ENCODE results near the gene EPS15.
"Not testable (repeated sequence)": the region's sequence is repeated elsewhere in the genome, so short reads cannot be mapped to it uniquely, and the experiment has no call there.

The EPS15 gene

DNA sequence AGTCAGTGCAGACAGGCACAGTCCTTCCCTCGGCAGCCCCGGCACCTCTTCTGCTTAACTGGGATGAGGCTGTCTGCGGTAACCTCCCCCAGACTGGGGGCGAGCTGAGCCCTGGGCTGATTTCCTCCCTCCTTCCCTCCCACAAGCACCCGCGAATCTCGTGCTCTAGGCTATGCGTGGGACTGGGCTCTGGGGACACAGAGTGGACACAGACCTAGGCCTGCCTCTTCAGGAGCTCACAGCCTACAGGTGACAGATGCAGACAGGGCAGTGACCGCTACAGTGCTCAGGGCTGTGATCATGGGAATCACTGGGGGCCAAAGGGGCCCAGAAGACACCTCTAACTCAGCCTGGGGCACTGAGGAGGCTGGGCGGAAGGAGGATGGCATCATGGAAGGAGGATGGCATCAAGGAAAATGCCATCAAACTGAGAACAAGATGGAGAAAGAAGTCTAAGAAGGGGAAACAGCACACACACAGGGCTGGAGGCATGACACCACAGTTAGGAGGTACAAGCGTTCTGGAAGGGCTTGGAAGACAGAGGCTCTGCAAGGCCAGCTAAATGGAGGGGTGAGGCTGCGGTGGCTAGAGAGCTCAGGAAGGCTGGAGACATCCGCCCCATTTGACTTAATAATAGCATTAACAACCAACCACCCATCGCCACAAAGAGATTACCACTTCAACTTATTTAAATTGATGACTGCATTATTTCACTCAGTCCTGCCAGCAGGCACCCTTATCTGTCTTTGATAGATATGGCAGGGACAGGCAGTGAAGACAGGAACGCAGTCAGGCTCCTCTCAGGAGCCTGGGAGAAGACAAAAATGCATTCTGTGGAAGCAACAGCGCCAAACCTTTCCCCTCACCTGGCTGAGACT lies 192.9 kb downstream of the EPS15 start:
- no peak for DNase-seq (ENCODE audit: low read depth, low spot score)
- in situ Hi-C loops (cut with HindIII; ENCODE audit: low sequenced_read_pairs), result no loop called here

GRCh38 chr1:51325391-51325790 lies 193.7 kb downstream of the EPS15 start:
- in situ Hi-C loops (cut with HindIII; ENCODE audit: low sequenced_read_pairs), result no loop called here
- DNase-seq (ENCODE audit: low read depth, low spot score), result no peak
- H3K4me3 ChIP-seq (ENCODE audit: low read depth, low read length), result no peak overlapping the region
- TF ChIP-seq CTCF (IDR thresholded peaks at IDR 0.05; ENCODE audit: low read depth, low read length), result no peak

More for the DNA sequence above, 192.9 kb downstream of the EPS15 start:
- TF ChIP-seq CTCF (IDR thresholded peaks at IDR 0.05; ENCODE audit: low read depth, low read length), result no peak
- H3K4me3 ChIP-seq (ENCODE audit: low read depth, low read length), result no peak overlapping the region

DNA sequence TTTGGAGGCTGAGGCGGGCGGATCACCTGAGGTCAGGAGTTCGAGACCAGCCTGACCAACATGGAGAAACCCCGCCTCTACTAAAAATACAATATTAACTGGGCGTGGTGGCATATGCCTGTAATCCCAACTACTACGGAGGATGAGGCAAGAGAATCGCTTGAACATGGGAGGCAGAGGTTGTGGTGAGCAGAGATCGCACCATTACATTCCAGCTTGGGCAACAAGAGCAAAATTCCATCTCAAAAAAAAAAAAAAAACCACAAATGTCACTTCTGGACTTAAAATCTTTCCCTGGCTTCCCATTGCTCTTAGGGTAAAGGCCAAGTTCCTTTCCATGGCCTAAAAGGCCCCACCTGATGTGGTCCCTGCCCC lies 194.1 kb downstream of the EPS15 start:
- in situ Hi-C loops (cut with HindIII; ENCODE audit: low sequenced_read_pairs); DNase-seq (ENCODE audit: low read depth, low spot score): not testable (repeated sequence)

GRCh38 chr1:51324251-51325010 lies 194.6 kb downstream of the EPS15 start:
- no peak for TF ChIP-seq CTCF (IDR thresholded peaks at IDR 0.05; ENCODE audit: low read depth, low read length)
- no peak for DNase-seq (ENCODE audit: low read depth, low spot score)
- H3K4me3 ChIP-seq (ENCODE audit: low read depth, low read length), result no peak overlapping the region
- in situ Hi-C loops (cut with HindIII; ENCODE audit: low sequenced_read_pairs), result no loop called here

More for the DNA sequence above, 194.1 kb downstream of the EPS15 start:
- not testable (repeated sequence) for H3K4me3 ChIP-seq (ENCODE audit: low read depth, low read length)

DNA sequence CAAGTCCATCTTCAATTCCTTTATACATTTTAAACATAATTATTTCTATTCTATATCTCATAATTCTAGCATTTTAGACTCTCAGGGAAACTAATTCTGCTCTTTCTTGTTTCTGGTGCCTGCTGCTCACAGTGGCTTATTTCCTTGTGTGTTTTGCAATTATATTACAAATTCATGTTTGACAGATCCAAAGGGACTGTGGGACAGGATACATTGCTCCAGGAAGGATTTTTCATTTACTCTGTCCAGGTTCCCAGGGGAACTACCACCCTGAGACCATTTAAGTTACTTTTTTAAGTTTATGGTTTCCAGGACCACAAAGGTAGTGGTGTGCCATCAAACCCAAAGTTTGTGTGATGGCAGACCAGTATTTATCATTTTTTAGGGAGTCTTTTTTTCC lies 195.3 kb downstream of the EPS15 start:
- no peak for TF ChIP-seq CTCF (IDR thresholded peaks at IDR 0.05; ENCODE audit: low read depth, low read length)
- H3K4me3 ChIP-seq (ENCODE audit: low read depth, low read length), result no peak overlapping the region
- DNase-seq (ENCODE audit: low read depth, low spot score), result no peak
- in situ Hi-C loops (cut with HindIII; ENCODE audit: low sequenced_read_pairs), result no loop called here

DNA sequence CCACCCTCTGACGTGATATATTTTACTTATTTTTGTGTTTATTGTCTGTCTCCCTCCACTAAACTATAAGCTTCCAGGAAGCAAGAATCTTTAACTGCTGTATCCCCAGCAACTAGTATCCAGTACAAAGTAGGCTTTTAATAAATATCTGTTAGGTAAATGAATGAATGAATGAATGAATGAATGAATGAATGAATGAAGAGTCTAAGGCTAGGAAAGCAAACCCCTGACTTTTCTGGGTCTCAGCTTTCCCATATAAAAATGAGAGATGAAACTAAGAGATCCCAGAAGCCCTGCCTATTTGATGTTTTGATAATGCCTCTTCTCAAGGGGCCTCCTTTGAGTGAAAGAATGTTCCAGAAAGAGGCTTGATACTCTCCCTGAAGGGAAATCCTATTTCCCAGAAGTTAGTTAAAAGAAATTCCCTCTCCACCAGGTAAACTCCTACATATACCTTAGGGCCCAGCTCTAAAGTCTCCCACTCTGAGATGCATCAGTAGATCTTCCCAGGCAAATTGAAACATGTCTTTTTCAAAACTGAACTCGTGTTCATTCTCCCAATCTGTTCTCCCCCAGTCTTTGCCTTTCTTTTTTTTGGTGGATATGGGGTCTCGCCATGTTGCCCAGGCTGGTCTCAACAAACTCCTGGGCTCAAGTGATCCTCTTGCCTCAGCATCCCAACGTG lies 196.5 kb downstream of the EPS15 start:
- H3K4me3 ChIP-seq (ENCODE audit: low read depth, low read length), result no peak overlapping the region
- in situ Hi-C loops (cut with HindIII; ENCODE audit: low sequenced_read_pairs), result no loop called here
- no peak for TF ChIP-seq CTCF (IDR thresholded peaks at IDR 0.05; ENCODE audit: low read depth, low read length)
- DNase-seq (ENCODE audit: low read depth, low spot score), result no peak

All from astrocyte of the spinal cord (primary cell).